SK-N-SH (cell line): ENCODE measurements around the gene PRDM10.

Source experiments
- EP300 ChIP-seq, 2 experiments: IDR thresholded peaks; 2 replicates each; pipeline versions ENCODE4 v1.4.0 to v1.6.1; 2012; ENCODE audit warnings: borderline replicate concordance in 1 of 2, low read depth in 1 of 2, low read length in 1 of 2
- EZH2phosphoT487 ChIP-seq: fragments of 200-600 bp; sonication (generic); IDR thresholded peaks from 2 replicates; pipeline ENCODE4 v1.6.1; 2017; ENCODE audit warnings: low read depth, mixed run types, mild to moderate bottlenecking, antibody characterized with exemption, moderate library complexity, borderline replicate concordance
- FOXM1 ChIP-seq: IDR thresholded peaks from 2 replicates; pipeline ENCODE4 v1.4.0; 2012; ENCODE audit warnings: low read depth, mild to moderate bottlenecking
- JUND ChIP-seq: IDR thresholded peaks from 2 replicates; pipeline ENCODE4 v1.4.0; 2012
- MEF2A ChIP-seq: IDR thresholded peaks from 2 replicates; pipeline ENCODE4 v1.4.0; 2012; ENCODE audit warnings: low read depth, borderline replicate concordance
- POLR2AphosphoS5 ChIP-seq: IDR thresholded peaks from 2 replicates; pipeline ENCODE4 v1.6.1; 2012; ENCODE audit warnings: low read depth, low read length
- SIN3A ChIP-seq: IDR thresholded peaks from 2 replicates; pipeline ENCODE4 v1.6.1; 2012; ENCODE audit warnings: low read depth, mild to moderate bottlenecking, low read length, moderate library complexity, borderline replicate concordance
- TAF1 ChIP-seq: IDR thresholded peaks from 2 replicates; pipeline ENCODE4 v1.6.1; 2012; ENCODE audit warnings: low read depth, mild to moderate bottlenecking, low read length, moderate library complexity, borderline replicate concordance
- YY1 ChIP-seq: IDR thresholded peaks from 2 replicates; pipeline ENCODE4 v1.4.0; 2012; ENCODE audit warnings: low read depth, mild to moderate bottlenecking
- TF ChIP-seq, protein P1 (sequence below): fragments of 200-600 bp; sonication (generic); IDR thresholded peaks from 2 replicates; pipeline ENCODE4 v1.6.1; 2017; ENCODE audit warnings: antibody characterized with exemption, mild to moderate bottlenecking, moderate library complexity
- TF ChIP-seq, protein P2 (sequence below): IDR thresholded peaks from 2 replicates; pipeline ENCODE4 v1.4.0; 2012; ENCODE audit warnings: low read depth, borderline replicate concordance
- TF ChIP-seq, protein P3 (sequence below): IDR thresholded peaks from 2 replicates; pipeline ENCODE4 v1.6.1; 2012; ENCODE audit warnings: mild to moderate bottlenecking, low read depth, low read length, moderate library complexity
- TF ChIP-seq, protein P4 (sequence below): IDR thresholded peaks from 2 replicates; pipeline ENCODE4 v1.4.0; 2012; ENCODE audit warnings: low read depth
- TF ChIP-seq, protein P5 (sequence below): fragments of 150-350 bp; IDR thresholded peaks from 2 replicates; pipeline ENCODE4 v1.6.1; 2017; ENCODE audit warnings: antibody characterized with exemption, low read length, low read depth, borderline replicate concordance

DNA sequence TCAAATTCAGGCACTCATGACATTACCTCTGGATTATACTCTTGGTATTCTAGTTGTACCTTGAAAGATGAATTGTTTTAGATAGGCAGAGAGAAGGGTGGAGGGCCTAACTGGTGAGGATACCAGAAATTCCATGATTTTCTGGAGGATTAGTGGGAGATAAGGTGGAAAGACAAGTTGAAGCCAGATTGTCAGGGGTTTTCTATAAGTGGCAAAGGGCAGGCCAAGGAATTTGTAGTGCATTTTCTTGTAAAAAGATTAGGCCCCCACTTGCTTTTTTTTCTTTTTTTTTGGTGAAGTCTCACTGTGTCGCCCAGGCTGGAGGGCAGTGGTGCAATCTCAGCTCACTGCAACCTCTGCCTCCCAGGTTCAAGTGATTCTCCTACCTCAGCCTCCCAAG, 28.4 kb upstream of the PRDM10 start:
- TF ChIP-seq, protein P1, sequence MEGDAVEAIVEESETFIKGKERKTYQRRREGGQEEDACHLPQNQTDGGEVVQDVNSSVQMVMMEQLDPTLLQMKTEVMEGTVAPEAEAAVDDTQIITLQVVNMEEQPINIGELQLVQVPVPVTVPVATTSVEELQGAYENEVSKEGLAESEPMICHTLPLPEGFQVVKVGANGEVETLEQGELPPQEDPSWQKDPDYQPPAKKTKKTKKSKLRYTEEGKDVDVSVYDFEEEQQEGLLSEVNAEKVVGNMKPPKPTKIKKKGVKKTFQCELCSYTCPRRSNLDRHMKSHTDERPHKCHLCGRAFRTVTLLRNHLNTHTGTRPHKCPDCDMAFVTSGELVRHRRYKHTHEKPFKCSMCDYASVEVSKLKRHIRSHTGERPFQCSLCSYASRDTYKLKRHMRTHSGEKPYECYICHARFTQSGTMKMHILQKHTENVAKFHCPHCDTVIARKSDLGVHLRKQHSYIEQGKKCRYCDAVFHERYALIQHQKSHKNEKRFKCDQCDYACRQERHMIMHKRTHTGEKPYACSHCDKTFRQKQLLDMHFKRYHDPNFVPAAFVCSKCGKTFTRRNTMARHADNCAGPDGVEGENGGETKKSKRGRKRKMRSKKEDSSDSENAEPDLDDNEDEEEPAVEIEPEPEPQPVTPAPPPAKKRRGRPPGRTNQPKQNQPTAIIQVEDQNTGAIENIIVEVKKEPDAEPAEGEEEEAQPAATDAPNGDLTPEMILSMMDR, result no peak
- TF ChIP-seq, protein P2, sequence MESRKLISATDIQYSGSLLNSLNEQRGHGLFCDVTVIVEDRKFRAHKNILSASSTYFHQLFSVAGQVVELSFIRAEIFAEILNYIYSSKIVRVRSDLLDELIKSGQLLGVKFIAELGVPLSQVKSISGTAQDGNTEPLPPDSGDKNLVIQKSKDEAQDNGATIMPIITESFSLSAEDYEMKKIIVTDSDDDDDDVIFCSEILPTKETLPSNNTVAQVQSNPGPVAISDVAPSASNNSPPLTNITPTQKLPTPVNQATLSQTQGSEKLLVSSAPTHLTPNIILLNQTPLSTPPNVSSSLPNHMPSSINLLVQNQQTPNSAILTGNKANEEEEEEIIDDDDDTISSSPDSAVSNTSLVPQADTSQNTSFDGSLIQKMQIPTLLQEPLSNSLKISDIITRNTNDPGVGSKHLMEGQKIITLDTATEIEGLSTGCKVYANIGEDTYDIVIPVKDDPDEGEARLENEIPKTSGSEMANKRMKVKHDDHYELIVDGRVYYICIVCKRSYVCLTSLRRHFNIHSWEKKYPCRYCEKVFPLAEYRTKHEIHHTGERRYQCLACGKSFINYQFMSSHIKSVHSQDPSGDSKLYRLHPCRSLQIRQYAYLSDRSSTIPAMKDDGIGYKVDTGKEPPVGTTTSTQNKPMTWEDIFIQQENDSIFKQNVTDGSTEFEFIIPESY, result no peak
- TF ChIP-seq, protein P3, sequence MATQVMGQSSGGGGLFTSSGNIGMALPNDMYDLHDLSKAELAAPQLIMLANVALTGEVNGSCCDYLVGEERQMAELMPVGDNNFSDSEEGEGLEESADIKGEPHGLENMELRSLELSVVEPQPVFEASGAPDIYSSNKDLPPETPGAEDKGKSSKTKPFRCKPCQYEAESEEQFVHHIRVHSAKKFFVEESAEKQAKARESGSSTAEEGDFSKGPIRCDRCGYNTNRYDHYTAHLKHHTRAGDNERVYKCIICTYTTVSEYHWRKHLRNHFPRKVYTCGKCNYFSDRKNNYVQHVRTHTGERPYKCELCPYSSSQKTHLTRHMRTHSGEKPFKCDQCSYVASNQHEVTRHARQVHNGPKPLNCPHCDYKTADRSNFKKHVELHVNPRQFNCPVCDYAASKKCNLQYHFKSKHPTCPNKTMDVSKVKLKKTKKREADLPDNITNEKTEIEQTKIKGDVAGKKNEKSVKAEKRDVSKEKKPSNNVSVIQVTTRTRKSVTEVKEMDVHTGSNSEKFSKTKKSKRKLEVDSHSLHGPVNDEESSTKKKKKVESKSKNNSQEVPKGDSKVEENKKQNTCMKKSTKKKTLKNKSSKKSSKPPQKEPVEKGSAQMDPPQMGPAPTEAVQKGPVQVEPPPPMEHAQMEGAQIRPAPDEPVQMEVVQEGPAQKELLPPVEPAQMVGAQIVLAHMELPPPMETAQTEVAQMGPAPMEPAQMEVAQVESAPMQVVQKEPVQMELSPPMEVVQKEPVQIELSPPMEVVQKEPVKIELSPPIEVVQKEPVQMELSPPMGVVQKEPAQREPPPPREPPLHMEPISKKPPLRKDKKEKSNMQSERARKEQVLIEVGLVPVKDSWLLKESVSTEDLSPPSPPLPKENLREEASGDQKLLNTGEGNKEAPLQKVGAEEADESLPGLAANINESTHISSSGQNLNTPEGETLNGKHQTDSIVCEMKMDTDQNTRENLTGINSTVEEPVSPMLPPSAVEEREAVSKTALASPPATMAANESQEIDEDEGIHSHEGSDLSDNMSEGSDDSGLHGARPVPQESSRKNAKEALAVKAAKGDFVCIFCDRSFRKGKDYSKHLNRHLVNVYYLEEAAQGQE, result no peak
- TF ChIP-seq, protein P4, sequence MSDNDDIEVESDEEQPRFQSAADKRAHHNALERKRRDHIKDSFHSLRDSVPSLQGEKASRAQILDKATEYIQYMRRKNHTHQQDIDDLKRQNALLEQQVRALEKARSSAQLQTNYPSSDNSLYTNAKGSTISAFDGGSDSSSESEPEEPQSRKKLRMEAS, result no peak
- no peak for TF ChIP-seq MEF2A
- TF ChIP-seq JUND, result no peak
- TF ChIP-seq POLR2AphosphoS5, result no peak
- TF ChIP-seq SIN3A, result no peak
- no peak for TF ChIP-seq YY1
- no peak for TF ChIP-seq EZH2phosphoT487
- TF ChIP-seq EP300 (IDR thresholded peaks at IDR 0.05; ENCODE audit: borderline replicate concordance in 1 of 2, low read depth in 1 of 2, low read length in 1 of 2), result no peak
- no peak for TF ChIP-seq TAF1
- TF ChIP-seq FOXM1, result no peak
- TF ChIP-seq, protein P5, sequence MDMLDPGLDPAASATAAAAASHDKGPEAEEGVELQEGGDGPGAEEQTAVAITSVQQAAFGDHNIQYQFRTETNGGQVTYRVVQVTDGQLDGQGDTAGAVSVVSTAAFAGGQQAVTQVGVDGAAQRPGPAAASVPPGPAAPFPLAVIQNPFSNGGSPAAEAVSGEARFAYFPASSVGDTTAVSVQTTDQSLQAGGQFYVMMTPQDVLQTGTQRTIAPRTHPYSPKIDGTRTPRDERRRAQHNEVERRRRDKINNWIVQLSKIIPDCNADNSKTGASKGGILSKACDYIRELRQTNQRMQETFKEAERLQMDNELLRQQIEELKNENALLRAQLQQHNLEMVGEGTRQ, result no peak
